HEK293 (cell line): ENCODE measurements around the gene DMAC1.
A peak's percentile ranks its signal among the peaks of the same experiment; 100 is the strongest.

ENCODE experiments used
- CTCF ChIA-PET: fragments of 350-600 bp; formaldehyde crosslinking; extraction: SDS; loops from one replicate; lab custom pipeline; 2021; ENCODE audit warnings: antibody characterized with exemption; lab: Yijun Ruan, JAX
- POLR2A ChIA-PET: fragments of 300-600 bp; formaldehyde crosslinking; extraction: SDS; loops from one replicate; lab custom pipeline; 2020; ENCODE audit warnings: antibody characterized with exemption, inconsistent platforms; lab: Yijun Ruan, JAX
- H3K27ac ChIP-seq: fragments of 200-500 bp; sonication (Bioruptor generic); 2 replicates; pipeline ENCODE4 v1.5.1; 2014; ENCODE audit warnings: low read depth, low read length, control low read depth, inconsistent platforms; ENCODE audit errors: extremely low read depth
- H3K36me3 ChIP-seq, 2 experiments: fragments of 200-500 bp in 1 of 2; sonication (Bioruptor generic) in 1 of 2; 1 replicate in 1 of 2; 2 replicates in 1 of 2; pipeline ENCODE4 v1.5.1; 2014 to 2017; ENCODE audit warnings: inconsistent platforms in 2 of 2, low read length in 2 of 2; ENCODE audit not compliant: control insufficient read depth in 2 of 2, insufficient read depth in 1 of 2
- H3K4me1 ChIP-seq: fragments of 200-500 bp; sonication (Bioruptor generic); 2 replicates; pipeline ENCODE4 v1.5.1; 2014; ENCODE audit warnings: mild to moderate bottlenecking, low read length, inconsistent platforms; ENCODE audit not compliant: control insufficient read depth, insufficient read depth
- H3K4me3 ChIP-seq: 2 replicates; pipeline ENCODE4 v1.5.1; 2011; ENCODE audit warnings: low read depth, mild to moderate bottlenecking, control low read depth, low read length, moderate library complexity
- H3K9me3 ChIP-seq: fragments of 200-500 bp; sonication (Bioruptor generic); 2 replicates; pipeline ENCODE4 v1.5.1; 2014; ENCODE audit warnings: low read depth, low read length, inconsistent platforms; ENCODE audit not compliant: control insufficient read depth, insufficient read depth
- ELK4 ChIP-seq: IDR thresholded peaks from 2 replicates; pipeline ENCODE4 v1.6.1; 2011; ENCODE audit warnings: mild to moderate bottlenecking, low read depth, low read length, borderline replicate concordance
- GLIS1 ChIP-seq: fragments of 450-650 bp; formaldehyde crosslinking; IDR thresholded peaks from 2 replicates; pipeline ENCODE4 v1.5.1; 2016; ENCODE audit warnings: missing biosample characterization, missing genetic modification characterization
- HOXD13 ChIP-seq: sonication (generic); formaldehyde crosslinking; IDR thresholded peaks from 2 replicates; pipeline ENCODE4 v1.8.0; 2022; ENCODE audit warnings: missing genetic modification reagents, borderline replicate concordance
- IKZF3 ChIP-seq: fragments of 450-650 bp; IDR thresholded peaks from 2 replicates; pipeline ENCODE4 v1.5.0; 2018; ENCODE audit warnings: missing biosample characterization, mild to moderate bottlenecking, missing genetic modification characterization, moderate library complexity
- KLF9 ChIP-seq: fragments of 450-650 bp; formaldehyde crosslinking; IDR thresholded peaks from 2 replicates; pipeline ENCODE4 v1.5.1; 2016; ENCODE audit warnings: missing biosample characterization, missing genetic modification characterization, low read depth
- SETDB1 ChIP-seq: IDR thresholded peaks from one replicate; pipeline ENCODE4 v1.6.1; 2017; ENCODE audit warnings: mild to moderate bottlenecking, low read length, moderate library complexity, mixed read lengths; ENCODE audit not compliant: insufficient read length
- WT1 ChIP-seq: fragments of 450-650 bp; formaldehyde crosslinking; IDR thresholded peaks from 2 replicates; pipeline ENCODE4 v1.5.1; 2016; ENCODE audit warnings: missing biosample characterization, missing genetic modification characterization
- YY2 ChIP-seq: fragments of 450-650 bp; formaldehyde crosslinking; IDR thresholded peaks from 2 replicates; pipeline ENCODE4 v1.5.1; 2016; ENCODE audit warnings: missing biosample characterization, missing genetic modification characterization
- ZBTB20 ChIP-seq: fragments of 450-650 bp; formaldehyde crosslinking; IDR thresholded peaks from 2 replicates; pipeline ENCODE4 v1.5.1; 2016; ENCODE audit warnings: missing biosample characterization, missing genetic modification characterization
- ZBTB21 ChIP-seq: fragments of 450-650 bp; formaldehyde crosslinking; IDR thresholded peaks from 2 replicates; pipeline ENCODE4 v1.5.1; 2017; ENCODE audit warnings: missing biosample characterization, missing genetic modification characterization
- ZFHX2 ChIP-seq: fragments of 450-650 bp; formaldehyde crosslinking; conservative IDR thresholded peaks from 2 replicates; pipeline ENCODE4 v1.5.1; 2016; ENCODE audit warnings: missing biosample characterization, missing genetic modification characterization
- ZNF114 ChIP-seq: fragments of 450-650 bp; formaldehyde crosslinking; IDR thresholded peaks from 2 replicates; pipeline ENCODE4 v1.5.0; 2017; ENCODE audit warnings: missing biosample characterization, missing genetic modification characterization
- ZNF133 ChIP-seq: fragments of 450-650 bp; formaldehyde crosslinking; IDR thresholded peaks from 2 replicates; pipeline ENCODE4 v1.5.1; 2016; ENCODE audit warnings: missing biosample characterization, missing genetic modification characterization
- ZNF146 ChIP-seq: fragments of 450-650 bp; formaldehyde crosslinking; IDR thresholded peaks from 2 replicates; pipeline ENCODE4 v1.5.1; 2016; ENCODE audit warnings: missing biosample characterization, missing genetic modification characterization
- ZNF169 ChIP-seq: fragments of 450-650 bp; formaldehyde crosslinking; IDR thresholded peaks from 2 replicates; pipeline ENCODE4 v1.5.1; 2016; ENCODE audit warnings: missing biosample characterization, missing genetic modification characterization
- ZNF2 ChIP-seq: fragments of 450-650 bp; formaldehyde crosslinking; IDR thresholded peaks from 2 replicates; pipeline ENCODE4 v1.5.1; 2016; ENCODE audit warnings: missing biosample characterization, missing genetic modification characterization
- ZNF202 ChIP-seq: fragments of 450-650 bp; formaldehyde crosslinking; IDR thresholded peaks from 2 replicates; pipeline ENCODE4 v1.5.1; 2016; ENCODE audit warnings: missing biosample characterization, missing genetic modification characterization, borderline replicate concordance
- ZNF211 ChIP-seq: fragments of 450-650 bp; formaldehyde crosslinking; IDR thresholded peaks from 2 replicates; pipeline ENCODE4 v1.5.1; 2016; ENCODE audit warnings: low read depth, missing biosample characterization, missing genetic modification characterization
- ZNF23 ChIP-seq: fragments of 450-650 bp; formaldehyde crosslinking; IDR thresholded peaks from 2 replicates; pipeline ENCODE4 v1.5.1; 2016; ENCODE audit warnings: missing biosample characterization, missing genetic modification characterization, borderline replicate concordance
- ZNF24 ChIP-seq: fragments of 450-650 bp; formaldehyde crosslinking; IDR thresholded peaks from 2 replicates; pipeline ENCODE4 v1.5.1; 2016; ENCODE audit warnings: missing biosample characterization, missing genetic modification characterization
- ZNF274 ChIP-seq, 2 experiments: fragments of 200-500 bp in 1 of 2; fragments of 450-650 bp in 1 of 2; sonication (Bioruptor generic) in 1 of 2; formaldehyde crosslinking in 1 of 2; IDR thresholded peaks; 2 replicates each; pipeline versions ENCODE4 v1.5.1 to v1.6.1; 2014 to 2016; ENCODE audit warnings: borderline replicate concordance in 1 of 2, inconsistent platforms in 1 of 2, low read length in 1 of 2, missing biosample characterization in 1 of 2, missing genetic modification characterization in 1 of 2
- ZNF311 ChIP-seq: fragments of 450-650 bp; formaldehyde crosslinking; IDR thresholded peaks from 2 replicates; pipeline ENCODE4 v1.5.1; 2017; ENCODE audit warnings: missing biosample characterization, missing genetic modification characterization, borderline replicate concordance
- ZNF416 ChIP-seq: fragments of 450-650 bp; formaldehyde crosslinking; IDR thresholded peaks from 2 replicates; pipeline ENCODE4 v1.5.1; 2016; ENCODE audit warnings: missing biosample characterization, missing genetic modification characterization
- ZNF521 ChIP-seq: fragments of 450-650 bp; formaldehyde crosslinking; IDR thresholded peaks from 2 replicates; pipeline ENCODE4 v1.5.1; 2017; ENCODE audit warnings: missing biosample characterization, mild to moderate bottlenecking, missing genetic modification characterization
- ZNF548 ChIP-seq: fragments of 450-650 bp; formaldehyde crosslinking; IDR thresholded peaks from 2 replicates; pipeline ENCODE4 v1.5.1; 2016; ENCODE audit warnings: missing biosample characterization, missing genetic modification characterization
- ZNF610 ChIP-seq: fragments of 450-650 bp; formaldehyde crosslinking; IDR thresholded peaks from 2 replicates; pipeline ENCODE4 v1.5.1; 2016; ENCODE audit warnings: missing biosample characterization, missing genetic modification characterization, borderline replicate concordance
- ZNF621 ChIP-seq: fragments of 450-650 bp; formaldehyde crosslinking; IDR thresholded peaks from 2 replicates; pipeline ENCODE4 v1.5.1; 2017; ENCODE audit warnings: missing biosample characterization, missing genetic modification characterization
- ZNF654 ChIP-seq: fragments of 450-650 bp; formaldehyde crosslinking; IDR thresholded peaks from 2 replicates; pipeline ENCODE4 v1.5.1; 2016; ENCODE audit warnings: low read depth, missing biosample characterization, missing genetic modification characterization
- ZNF658 ChIP-seq: fragments of 450-650 bp; formaldehyde crosslinking; IDR thresholded peaks from 2 replicates; pipeline ENCODE4; 2016; ENCODE audit warnings: missing biosample characterization, missing genetic modification characterization
- ZNF677 ChIP-seq: fragments of 450-650 bp; IDR thresholded peaks from 2 replicates; pipeline ENCODE4 v1.5.0; 2018; ENCODE audit warnings: missing biosample characterization, mild to moderate bottlenecking, missing genetic modification characterization, moderate library complexity
- ZNF791 ChIP-seq: fragments of 450-650 bp; formaldehyde crosslinking; IDR thresholded peaks from 2 replicates; pipeline ENCODE4 v1.5.1; 2016; ENCODE audit warnings: missing biosample characterization, missing genetic modification characterization
- ZNF830 ChIP-seq: fragments of 450-650 bp; IDR thresholded peaks from 2 replicates; pipeline ENCODE4 v1.5.0; 2018; ENCODE audit warnings: missing biosample characterization, missing genetic modification characterization, low read depth, mild to moderate bottlenecking, moderate library complexity
- TF ChIP-seq, protein P1 (sequence below): fragments of 450-650 bp; formaldehyde crosslinking; IDR thresholded peaks from 2 replicates; pipeline ENCODE4 v1.5.1; 2016; ENCODE audit warnings: missing biosample characterization, missing genetic modification characterization
- TF ChIP-seq, protein P2 (sequence below): fragments of 450-650 bp; formaldehyde crosslinking; IDR thresholded peaks from 2 replicates; pipeline ENCODE4 v1.5.1; 2016; ENCODE audit warnings: missing biosample characterization, missing genetic modification characterization
- TF ChIP-seq, protein P3 (sequence below): fragments of 450-650 bp; formaldehyde crosslinking; IDR thresholded peaks from 2 replicates; pipeline ENCODE4 v1.5.1; 2016; ENCODE audit warnings: missing biosample characterization, missing genetic modification characterization

The DMAC1 gene

GRCh38 chr9:7799234-7799943, at the start of gene DMAC1:
Gene DMAC1 (minus strand): TSS chr9:7799778. CDS start chr9:7799734, 44 bp downstream.
- Histone ChIP-seq H3K4me3 (peak within 1 kb of the TSS; percentile 88), H3K36me3 (peaks cover 0 to 34% of the 10 kb centered on the region in 2 experiments; a peak in 2 of 3 replicates), H3K27ac (peak within 1 kb of the TSS; percentile 73), H3K9me3 (no peaks in the 10 kb centered on the region), H3K4me1 (peaks cover 3% of the 10 kb centered on the region; the same call in 1 of the 2 replicates)
- CTCF ChIA-PET, result interaction anchor here (0.6 kb wide), 1 partner anchor 1121 kb away, joined by 3 read pairs; no protein-coding TSS in a partner anchor
- POLR2A ChIA-PET, result no interaction called here
- no peak for TF ChIP-seq WT1
- no peak for TF ChIP-seq ZNF610 (tag by site-specific recombination)
- no peak for TF ChIP-seq HOXD13 (CRISPR knock-in tag)
- TF ChIP-seq ZNF274 (IDR thresholded peaks at IDR 0.05; ENCODE audit: low read length), result no peak
- TF ChIP-seq ZNF274 (tag by site-specific recombination; IDR thresholded peaks at IDR 0.05; ENCODE audit: borderline replicate concordance), result no peak
- no peak for TF ChIP-seq IKZF3
- TF ChIP-seq ZNF521 (tag by site-specific recombination), result no peak
- no peak for TF ChIP-seq ZNF202 (tag by site-specific recombination)
- TF ChIP-seq ZNF416 (tag by site-specific recombination), result no peak
- no peak for TF ChIP-seq ZNF24 (tag by site-specific recombination)
- no peak for TF ChIP-seq ZNF654 (tag by site-specific recombination)
- TF ChIP-seq, protein P1, sequence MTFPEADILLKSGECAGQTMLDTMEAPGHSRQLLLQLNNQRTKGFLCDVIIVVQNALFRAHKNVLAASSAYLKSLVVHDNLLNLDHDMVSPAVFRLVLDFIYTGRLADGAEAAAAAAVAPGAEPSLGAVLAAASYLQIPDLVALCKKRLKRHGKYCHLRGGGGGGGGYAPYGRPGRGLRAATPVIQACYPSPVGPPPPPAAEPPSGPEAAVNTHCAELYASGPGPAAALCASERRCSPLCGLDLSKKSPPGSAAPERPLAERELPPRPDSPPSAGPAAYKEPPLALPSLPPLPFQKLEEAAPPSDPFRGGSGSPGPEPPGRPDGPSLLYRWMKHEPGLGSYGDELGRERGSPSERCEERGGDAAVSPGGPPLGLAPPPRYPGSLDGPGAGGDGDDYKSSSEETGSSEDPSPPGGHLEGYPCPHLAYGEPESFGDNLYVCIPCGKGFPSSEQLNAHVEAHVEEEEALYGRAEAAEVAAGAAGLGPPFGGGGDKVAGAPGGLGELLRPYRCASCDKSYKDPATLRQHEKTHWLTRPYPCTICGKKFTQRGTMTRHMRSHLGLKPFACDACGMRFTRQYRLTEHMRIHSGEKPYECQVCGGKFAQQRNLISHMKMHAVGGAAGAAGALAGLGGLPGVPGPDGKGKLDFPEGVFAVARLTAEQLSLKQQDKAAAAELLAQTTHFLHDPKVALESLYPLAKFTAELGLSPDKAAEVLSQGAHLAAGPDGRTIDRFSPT, result no peak
- TF ChIP-seq, protein P2, sequence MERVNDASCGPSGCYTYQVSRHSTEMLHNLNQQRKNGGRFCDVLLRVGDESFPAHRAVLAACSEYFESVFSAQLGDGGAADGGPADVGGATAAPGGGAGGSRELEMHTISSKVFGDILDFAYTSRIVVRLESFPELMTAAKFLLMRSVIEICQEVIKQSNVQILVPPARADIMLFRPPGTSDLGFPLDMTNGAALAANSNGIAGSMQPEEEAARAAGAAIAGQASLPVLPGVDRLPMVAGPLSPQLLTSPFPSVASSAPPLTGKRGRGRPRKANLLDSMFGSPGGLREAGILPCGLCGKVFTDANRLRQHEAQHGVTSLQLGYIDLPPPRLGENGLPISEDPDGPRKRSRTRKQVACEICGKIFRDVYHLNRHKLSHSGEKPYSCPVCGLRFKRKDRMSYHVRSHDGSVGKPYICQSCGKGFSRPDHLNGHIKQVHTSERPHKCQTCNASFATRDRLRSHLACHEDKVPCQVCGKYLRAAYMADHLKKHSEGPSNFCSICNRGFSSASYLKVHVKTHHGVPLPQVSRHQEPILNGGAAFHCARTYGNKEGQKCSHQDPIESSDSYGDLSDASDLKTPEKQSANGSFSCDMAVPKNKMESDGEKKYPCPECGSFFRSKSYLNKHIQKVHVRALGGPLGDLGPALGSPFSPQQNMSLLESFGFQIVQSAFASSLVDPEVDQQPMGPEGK (tag by site-specific recombination), result no peak; the same call in none of the 2 replicates
- TF ChIP-seq ZNF311 (tag by site-specific recombination), result no peak
- no peak for TF ChIP-seq ZBTB20 (tag by site-specific recombination)
- no peak for TF ChIP-seq ZNF23 (tag by site-specific recombination)
- TF ChIP-seq ZNF169 (tag by site-specific recombination), result no peak
- no peak for TF ChIP-seq ZNF830
- no peak for TF ChIP-seq ZNF658 (tag by site-specific recombination)
- TF ChIP-seq ZNF133 (tag by site-specific recombination), result no peak
- TF ChIP-seq ZNF621, result no peak
- no peak for TF ChIP-seq ZNF211 (tag by site-specific recombination)
- no peak for TF ChIP-seq YY2 (tag by site-specific recombination)
- TF ChIP-seq ZBTB21, result no peak
- no peak for TF ChIP-seq GLIS1 (tag by site-specific recombination)
- no peak for TF ChIP-seq SETDB1
- TF ChIP-seq ZNF677 (tag by site-specific recombination), result no peak
- TF ChIP-seq ZNF114 (tag by site-specific recombination), result no peak
- no peak for TF ChIP-seq ZNF146 (tag by site-specific recombination)
- no peak for TF ChIP-seq ZNF548 (tag by site-specific recombination)
- no peak for TF ChIP-seq ZNF791 (tag by site-specific recombination)
- peak; percentile 57 for TF ChIP-seq ZFHX2
- peak; percentile 49; the same call in 1 of the 2 replicates for TF ChIP-seq KLF9 (tag by site-specific recombination)
- peak; percentile 31; the same call in 1 of the 2 replicates for TF ChIP-seq ELK4
- TF ChIP-seq, protein P3, sequence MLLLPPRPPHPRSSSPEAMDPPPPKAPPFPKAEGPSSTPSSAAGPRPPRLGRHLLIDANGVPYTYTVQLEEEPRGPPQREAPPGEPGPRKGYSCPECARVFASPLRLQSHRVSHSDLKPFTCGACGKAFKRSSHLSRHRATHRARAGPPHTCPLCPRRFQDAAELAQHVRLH (tag by site-specific recombination), result no peak
- TF ChIP-seq ZNF2 (tag by site-specific recombination), result no peak
